HG02610 (cell line): ENCODE results near the gene HTT.

ENCODE experiments used
- ATAC-seq: cut with Tn5 transposase; IDR thresholded peaks from one replicate; pipeline ENCODE4 v1.9.1; 2021; ENCODE audit warnings: mild to moderate bottlenecking, moderate library complexity; ENCODE audit not compliant: unreplicated experiment

Gene HTT

DNA sequence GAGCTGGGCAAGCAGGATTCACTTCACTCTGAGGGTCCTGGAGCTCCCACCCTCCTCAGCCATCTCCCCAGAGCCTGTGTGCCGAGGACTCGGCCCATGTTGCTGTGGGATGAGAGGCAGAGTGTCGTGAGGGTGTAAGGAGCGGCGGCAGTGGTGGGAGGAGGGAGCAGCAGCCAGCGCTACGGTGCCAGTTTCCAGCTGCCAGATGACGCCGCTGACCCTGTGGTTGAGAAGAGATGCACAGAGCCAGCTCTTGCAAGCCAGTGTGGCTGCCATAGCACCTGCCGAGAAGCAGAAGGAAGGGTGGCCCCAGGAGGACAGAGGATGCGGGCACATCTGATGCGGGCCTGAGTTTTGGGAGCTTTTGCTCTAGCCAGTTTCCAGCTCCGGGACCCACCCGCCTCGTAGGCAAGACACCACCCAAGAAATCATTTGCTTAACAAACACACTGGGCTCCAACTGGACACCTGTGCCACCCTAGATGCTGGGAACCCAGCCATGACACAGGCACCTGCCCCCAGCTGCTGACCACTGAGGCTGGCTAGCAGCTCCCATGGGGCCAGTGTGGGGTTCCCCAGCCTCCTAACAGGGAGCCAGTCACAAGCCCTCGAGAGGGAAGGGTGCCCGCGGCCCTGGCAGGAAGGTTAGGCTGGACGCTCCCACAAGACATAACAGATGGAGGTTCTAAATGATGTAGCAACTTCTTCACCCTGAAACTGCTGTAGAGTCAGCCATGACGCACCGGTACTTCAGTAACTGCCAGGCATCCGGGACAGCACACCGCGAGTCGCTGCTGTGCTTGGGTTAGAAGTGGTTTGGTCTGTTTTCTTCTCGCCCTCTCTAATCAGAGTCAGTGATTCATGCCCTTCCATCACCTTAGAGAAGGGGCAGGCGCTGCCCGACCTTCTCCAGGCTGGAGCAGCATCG, 183.3 kb downstream of the HTT start:
- no peak for ATAC-seq

DNA sequence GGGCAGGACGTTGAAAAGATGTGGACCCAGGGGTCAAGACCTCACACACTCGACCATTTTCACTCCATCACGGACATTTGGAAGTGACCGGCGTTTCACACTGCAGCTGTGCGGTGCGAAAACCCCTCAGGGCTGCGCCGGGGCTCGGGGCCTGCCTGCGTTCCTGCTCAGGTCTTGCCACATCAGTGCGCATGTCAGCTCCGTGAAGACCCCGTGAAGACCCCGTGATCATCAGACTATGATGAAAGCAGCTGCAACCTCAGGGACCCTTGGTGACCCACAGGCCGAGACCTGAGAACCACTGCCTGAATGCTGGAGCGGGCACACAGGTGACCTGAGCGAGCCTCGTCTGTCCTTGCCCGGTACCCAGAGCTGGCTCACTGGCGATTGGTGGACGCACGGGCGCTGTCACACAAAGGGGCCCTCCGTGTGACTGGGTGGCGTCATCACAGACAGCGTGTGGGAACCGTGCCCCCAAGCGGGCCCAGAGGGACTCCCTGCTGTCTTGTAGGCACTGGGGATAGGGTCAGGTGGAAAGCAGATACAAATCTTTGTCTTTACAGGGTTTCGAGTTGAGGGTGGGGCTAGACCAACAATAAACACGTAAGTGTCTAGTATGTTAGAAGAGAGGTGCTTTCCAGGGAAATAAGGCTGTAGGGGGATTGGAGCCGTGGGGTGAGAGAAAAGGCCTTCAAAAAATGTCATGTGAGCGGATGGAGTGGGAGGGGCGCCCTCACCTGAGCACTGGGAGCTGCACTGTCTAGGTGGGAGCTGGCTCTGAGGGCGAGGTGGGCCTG, 187.1 kb downstream of the HTT start:
- no peak for ATAC-seq

DNA sequence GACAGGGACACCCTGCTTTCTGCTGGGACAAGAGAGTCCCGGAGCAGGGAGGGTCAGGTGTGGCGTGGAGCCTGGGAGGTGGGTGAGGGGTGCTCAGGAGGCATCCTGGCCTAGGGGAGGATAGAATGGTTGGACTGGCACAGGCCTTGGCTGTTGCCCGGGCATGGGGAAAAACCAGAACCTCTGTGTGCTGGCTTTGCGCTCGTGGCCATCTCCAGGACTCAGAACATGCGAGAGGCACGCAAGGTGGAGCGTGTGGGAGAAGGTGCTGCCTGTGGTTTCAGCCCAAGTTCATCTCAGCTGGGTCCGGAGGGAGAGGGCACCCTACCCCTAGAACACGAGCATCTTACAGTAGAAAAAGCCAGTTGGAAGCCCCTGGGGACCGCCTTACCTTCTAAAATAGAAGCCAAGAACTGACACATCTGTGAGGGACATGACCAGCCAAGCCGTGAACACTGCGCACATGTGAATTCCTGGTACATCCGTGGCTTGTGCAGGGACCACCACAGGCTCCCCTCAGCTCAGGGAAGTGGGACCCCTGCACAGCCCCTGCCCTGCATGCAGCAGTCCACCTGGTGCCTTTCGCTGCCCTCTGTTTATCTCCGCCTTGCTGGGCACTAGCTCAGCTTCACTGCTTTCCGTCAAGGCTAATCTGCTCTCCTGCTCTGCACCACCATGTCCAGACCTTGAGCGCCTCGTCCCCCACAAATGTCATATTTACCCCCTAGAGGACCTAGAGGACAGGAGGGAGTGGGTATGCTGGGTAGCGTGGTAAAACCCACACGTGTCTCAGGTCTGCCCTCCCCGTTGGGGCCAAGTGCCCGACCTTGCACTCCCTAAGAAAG, 187.9 kb downstream of the HTT start:
- no peak for ATAC-seq

DNA sequence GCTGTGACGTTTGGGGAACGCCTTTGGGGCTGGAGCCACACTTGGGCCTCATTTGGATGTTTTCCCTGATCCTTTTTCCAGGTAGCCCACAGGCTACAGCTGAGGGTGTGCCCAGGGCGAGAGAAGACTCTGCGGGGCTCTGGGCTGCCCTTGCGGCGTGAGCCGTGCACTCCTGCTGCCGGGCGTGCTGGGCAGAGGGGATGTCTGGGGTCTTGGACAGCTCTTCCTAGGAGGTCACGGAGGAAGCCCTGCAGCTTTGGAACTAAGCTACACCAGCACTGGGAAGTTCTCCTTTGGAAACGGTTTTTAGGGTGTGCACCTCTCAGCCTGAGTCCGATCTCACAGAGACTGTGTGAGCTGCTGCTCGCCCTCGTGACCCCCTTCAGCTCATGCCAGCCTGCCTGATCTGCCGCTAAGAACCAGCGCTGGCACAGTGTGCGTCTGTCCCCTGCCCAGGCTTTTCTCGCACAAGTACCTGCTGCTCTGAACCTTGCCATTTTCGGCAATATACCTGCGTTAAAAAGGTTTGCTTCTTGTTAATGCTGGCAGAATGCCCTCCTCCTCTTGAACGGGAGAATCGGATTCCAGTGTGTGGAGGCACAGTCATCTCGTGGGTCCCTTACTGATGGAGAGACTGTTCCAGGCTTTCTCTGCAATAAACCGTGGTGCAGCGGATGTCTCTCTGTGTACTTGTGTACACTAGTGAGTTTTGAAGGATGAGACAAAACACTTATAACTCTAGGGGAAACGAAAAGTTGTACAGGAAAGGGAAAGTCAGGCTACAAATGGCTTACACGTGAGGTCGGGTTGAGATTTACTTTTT, 188.8 kb downstream of the HTT start:
- ATAC-seq, result no peak

DNA sequence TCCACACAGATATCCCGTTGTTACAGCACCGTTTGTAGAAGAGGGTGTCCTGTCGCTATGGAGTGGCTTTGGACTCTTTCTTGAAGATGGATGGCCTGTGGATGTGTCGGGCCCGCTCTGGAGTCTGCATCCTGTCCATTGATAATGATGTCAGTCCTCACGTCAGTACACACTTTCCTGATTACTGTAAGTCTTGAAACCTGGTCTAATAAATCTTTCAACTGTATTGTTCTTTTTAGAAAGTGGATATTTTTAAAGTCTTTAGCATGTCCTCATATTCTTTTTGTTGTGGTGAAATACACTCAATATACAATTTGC, 189.4 kb downstream of the HTT start:
- ATAC-seq, result no peak

DNA sequence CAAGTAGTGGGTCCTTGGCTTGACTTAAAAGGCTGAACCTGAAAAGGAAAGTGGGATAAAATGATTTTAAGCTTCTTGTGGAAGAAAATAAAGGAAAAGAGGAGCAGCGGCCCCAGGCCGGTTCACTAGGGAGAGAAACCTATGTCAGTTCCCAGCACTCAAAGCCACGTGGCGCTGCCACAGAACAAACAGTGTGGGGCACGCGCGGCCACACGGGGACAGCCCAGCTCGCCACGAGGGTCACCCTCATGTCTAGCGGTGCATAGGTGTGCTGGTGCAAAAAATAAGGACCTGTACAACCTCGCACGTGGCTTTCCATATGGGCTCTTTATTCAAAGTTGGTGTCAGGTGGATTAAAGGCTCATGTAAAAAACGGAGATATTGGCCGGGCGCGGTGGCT, 191.6 kb downstream of the HTT start:
- ATAC-seq, result no peak

DNA sequence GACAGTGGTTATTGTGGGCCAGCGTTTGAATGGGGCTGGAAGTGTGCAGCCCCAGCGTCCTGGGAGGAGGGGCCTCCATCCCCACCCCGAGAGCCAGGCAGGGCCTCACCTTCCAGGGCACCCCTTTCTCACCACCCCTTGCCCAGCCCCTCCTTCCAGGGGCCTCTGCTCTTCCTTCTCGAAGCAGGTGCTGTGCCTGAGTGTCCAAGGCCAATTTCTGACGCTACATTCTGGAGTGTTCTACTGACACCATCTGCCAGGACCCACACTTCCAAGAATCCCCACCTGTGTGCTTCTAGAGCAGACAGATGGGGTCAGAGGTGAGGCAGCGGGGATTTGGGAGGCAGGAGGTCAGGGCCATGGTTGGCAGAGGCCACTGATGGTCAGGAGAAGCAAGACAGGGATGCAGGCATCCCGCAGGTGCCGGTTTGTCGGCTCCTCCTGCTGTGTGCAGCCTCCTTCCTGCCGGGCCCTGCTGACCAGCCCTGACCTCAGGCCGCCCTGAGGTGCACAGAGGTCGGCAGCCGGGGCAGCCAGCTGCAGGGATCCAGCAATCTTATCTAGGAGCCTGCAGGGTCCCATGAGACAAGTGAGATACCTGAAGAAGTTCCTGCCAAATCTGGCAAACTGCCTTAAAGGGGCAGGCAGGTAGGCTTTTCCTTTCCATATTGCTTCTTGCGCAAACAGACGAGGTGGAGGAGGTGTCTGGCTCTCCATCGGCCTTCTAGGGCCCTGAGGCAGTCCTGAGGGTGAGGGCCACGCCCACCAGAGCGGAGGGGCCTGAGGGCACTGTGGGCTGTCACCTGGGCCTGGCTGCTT, 193.3 kb downstream of the HTT start:
- ATAC-seq, result no peak

DNA sequence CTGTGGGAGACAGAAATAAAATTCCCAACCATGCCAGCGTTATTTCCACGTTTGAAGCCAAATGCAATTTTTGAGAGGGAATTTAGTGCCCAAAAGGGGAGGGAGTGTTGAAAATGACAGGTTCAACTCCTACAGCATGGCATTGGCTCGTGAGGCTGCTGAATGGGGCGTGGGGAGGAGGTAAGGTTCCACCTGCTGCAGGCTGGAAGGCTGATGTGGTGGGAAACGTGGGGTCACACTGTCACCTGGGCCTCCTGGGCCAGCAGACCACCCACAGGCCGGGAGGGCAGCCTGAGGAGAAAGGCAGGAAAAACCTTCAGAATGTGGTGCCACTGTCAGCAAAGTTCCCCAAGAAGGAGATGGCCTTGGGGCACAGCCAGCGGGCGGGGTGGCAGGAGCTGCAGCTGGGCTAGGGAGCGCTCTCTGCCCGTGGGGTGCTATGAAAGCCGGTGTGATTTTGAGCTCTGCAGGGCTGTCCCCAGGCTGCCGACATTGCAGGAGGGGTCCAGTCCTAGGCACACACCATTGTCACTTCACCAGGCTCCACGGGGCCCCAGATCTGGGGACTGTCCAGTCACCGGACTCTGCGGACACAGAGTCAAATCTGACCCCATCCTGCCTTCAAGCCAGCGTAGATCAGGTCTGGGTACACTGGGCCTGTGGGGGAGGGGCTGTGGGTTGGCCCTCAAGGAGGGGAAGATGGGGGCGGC, 194.1 kb downstream of the HTT start:
- ATAC-seq, result no peak

DNA sequence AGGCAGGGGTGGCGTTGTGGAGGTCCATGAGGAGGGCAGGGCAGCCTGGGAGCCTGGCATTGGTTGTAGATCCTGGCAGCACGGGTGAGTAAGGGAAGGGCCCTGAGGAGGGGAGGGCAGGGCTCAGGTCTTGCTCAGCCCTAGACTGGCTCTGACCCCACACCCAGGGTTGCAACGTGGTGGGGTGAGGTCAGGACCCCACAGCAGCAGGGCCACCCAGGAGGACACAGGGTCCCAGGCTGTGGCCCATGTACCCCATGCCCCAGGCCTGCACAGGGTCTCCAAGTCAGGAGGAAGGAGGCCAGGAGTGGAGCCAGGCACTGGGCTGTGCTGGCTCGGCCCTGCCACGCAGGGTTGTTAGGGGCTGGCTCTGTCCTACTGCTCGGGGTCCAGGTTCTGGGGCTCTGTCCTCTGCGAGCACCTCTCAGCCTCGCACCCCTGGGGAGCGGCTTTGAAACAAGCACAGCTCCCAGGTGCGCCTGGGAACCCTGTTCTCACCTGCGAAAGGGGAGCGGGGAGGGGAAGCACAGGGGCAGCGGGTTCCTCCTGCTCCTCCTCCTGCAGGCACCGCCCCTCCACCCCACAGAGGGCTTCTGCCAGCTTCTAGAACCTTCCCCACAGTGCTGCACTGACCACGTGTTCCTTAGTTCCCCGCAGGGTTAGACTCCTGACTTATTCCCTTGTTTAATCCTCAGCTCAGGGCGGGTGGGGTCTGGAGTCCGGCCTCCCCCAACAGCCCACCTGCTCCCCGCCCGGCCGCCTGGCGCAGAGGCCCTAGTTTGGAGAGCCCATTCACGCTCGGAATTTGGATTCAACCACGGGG, 194.8 kb downstream of the HTT start:
- no peak for ATAC-seq

DNA sequence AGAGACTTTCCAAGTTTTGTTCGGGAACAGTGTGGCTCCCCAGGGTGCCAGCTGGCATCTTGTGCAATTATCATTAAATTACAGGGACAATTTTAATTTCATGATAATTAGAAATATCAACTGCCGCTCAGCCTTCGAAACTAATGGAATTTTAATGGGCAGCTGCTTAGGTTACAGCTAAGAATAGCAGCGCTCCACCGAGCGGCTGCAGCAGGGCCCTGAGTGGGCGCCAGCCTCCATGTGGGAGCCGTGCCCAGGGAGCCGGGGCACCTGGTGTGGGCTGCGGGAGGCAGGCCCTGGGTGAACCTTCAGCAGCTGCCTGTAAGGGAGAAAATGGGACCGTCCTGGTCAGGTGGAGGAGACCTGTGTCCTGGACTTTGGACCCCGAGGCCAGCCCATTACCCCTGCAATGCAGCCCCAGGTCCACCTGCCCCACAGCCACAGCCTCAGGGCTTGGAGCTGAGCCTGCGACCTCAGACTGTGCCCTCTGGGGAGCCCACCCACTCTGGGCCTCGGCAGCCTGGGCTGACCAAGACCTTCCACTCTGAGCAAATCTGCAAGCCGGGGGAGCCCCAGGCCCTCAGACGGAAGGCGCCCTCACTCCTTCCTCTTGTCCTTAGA, 195.6 kb downstream of the HTT start:
- no peak for ATAC-seq

DNA sequence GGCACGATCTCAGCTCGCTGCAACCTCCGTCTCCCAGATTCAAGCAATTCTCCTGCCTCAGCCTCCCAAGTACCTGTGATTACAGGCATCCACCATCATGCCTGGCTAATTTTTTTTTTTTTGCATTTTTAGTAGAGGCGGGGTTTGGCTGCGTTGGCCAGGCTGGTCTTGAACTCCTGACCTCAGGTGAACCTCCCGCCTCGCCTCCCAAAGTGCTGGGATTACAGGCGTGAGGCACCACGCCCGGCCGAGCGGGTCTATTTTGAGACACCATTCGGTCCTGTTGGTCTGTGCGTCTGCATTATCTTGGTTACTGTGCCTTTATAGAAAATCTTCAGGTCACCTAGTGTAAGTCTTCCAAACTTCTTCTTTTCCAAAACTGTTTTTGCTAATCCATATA, 196.7 kb downstream of the HTT start:
- no peak for ATAC-seq

DNA sequence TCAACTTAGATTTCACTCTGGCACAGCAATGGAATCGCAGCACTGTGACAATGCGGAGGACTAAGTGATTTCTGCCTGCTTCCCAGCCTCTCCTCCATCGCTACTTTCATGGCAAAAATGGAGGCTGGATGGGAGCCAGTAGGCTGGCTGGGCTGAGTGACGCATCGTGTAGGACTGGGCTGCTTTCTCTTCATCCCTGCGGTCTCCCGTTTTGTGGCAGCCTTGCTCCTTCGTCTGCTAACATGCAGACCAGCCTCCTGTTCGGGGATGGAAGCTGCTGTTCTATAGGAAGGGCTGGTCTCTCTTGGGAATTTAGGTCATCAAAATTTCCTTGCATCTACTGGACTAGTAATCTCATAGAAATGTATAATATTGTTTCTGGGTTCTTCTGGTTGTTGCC, 202.5 kb downstream of the HTT start:
- ATAC-seq, result no peak

DNA sequence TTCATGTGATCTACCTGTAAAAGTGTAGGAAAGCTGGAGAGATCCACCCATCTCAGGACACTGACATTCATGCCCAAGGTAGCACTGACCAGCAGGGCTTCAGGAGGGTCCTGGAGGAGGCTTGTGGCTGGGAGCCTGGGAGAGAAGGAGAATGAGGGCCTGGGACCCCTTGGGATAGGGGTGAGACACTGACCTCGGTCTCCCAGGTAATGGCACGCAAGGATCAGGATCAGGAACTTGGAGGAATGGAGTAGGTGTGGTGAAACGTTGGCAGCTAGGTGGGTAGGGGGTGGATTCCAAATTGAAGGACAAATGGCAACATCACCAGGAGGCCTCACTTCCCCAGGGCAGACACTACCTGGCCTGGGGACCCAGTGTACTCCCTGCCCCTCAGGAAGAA, 206.0 kb downstream of the HTT start:
- no peak for ATAC-seq

DNA sequence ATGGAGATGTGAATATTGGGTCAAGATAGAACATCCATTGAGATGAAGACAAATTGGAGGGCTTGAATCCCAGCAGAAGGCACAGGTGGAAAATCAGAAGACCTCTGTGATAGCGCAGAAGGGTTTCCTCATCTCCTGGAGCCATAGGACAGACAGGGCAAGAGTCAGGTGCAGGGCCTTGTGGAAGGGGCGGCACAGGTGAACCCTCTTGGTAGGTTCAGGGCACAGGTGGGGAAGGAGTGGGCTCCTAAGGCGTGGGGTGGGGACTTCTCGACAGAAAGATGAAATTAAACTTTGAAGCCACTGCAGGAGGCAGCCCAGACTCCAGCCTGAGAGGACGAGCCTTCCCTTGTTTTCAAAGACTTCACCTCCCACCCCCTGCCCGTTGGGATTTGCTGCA, 209.0 kb downstream of the HTT start:
- ATAC-seq, result no peak

DNA sequence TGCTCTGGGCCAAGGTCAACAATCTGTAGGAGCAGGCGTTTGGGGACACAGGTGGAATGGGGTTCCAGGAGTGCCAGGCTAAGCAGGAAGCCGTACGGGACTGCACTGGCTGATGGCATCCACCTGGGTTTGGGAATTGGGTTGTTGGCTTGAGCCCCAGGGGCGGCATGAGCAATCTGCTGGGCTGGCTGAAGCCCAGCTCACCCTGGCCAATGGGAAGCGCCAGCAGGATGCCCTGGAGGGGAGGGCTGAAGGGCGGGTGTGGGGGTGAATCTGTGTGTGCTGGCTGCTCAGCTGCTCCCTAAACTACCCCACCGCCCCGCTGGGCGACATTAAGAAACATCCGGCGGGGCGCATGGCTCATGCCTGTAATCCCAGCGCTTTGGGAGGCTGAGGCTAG, 209.4 kb downstream of the HTT start:
- ATAC-seq, result no peak

DNA sequence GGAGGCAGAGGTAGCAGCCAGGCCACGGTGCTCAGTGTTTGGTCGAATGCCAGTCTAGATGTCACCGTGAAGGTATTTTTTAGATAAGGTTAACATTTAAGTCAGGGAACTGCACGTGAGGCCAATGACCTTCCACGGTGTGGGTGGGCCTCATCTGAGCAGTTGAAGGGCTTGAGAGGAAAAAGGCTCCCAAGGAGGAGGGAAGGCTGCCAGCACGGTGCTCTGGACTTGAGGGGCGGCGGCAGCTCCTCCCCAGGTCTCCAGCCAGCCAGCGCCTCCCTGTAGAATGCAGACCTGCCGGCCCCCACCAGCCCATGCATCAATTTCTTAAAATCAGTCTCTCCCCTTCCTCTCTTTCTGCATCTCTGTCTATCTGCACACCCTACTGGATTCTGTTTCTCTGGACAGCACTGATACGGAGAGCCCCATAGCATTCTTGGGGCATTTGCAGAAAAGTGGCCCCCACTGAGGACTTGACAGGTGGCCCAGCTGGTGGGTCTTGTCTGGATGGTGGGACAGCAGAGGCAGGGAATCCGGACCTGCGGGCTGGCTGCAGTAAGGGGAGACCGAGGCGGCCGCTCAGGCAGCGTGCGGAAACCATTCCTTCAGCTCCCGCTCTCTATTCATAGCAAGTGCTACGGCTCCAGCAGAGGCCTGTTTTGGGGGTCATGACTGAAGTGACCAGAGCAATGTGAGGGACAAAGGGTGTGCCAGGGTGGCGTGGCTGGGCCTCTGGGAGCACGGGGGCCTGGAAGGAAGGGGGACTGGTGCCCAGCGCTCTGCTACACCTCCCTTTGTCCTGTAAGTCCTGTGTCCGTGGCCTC, 210.5 kb downstream of the HTT start:
- no peak for ATAC-seq
